Body of pancreas (tissue), 4 donors: ENCODE measurements around the gene ARMS2.

Experiments used
- CTCF ChIP-seq, 7 experiments: fragments of 450-650 bp in 4 of 7; fragments of 200-600 bp in 3 of 7; sonication (generic) in 3 of 7; IDR thresholded peaks; one replicate each; pipeline ENCODE4 v1.5.1; 2016 to 2019; ENCODE audit warnings: antibody characterized with exemption in 7 of 7
- POLR2A ChIP-seq, 3 donors: fragments of 450-650 bp; IDR thresholded peaks; one replicate each; pipeline ENCODE4 v1.6.1; 2016; ENCODE audit warnings: antibody characterized with exemption in 3 of 3, mild to moderate bottlenecking in 2 of 3

GRCh38 chr10:122468307-122468925, 14.0 kb downstream of the ARMS2 start:
- TF ChIP-seq POLR2A (IDR thresholded peaks at IDR 0.05): no peak
- TF ChIP-seq CTCF (IDR thresholded peaks at IDR 0.05): no peak
